Measurements from ENCODE around the gene HAO1.
"Not testable (repeated sequence)": the region's sequence is repeated elsewhere in the genome, so short reads cannot be mapped to it uniquely, and the experiment has no call there.

Gene HAO1

DNA sequence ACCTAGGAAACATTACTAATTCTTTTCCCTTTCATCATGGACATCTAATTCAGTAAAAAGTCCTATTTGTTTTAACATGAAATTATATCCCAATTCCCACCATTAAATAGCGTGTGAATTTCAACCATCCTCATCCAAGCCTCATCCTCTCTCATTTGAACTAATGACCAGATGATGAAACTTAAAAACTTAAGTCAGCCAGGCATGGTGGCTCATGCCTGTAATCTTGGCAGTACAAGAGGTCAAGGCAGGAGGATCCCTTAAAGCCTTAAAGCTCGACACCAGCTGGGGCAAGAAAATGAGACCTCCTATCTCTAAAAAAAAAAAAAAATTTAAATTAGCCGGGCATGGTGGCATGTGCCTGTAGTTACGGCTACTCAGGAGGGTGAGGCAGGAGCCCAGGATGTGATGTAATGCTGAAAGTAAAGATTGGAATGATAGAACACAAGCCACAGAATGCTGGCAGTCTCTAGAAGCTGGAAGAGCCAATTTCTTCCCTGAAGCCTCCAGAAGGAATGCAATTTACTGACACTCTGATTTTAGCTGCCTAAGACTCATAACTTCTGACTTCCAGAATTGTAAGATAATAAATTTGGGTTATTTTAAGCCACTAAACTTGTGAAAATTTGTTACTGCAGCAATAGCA lies 27.1 kb upstream of the HAO1 start:
- Histone ChIP-seq H3K9me3 (ENCODE audit: control insufficient read depth, insufficient read depth, low read length) (no peaks in the 10 kb centered on the region), H3K4me1 (ENCODE audit: control insufficient read depth, insufficient read depth, low read length) (no peaks in the 10 kb centered on the region), H3K27ac (ENCODE audit: low read length) (no peak overlapping the region), H3K4me3 (ENCODE audit: low read length) (no peak overlapping the region), H3K27me3 (ENCODE audit: control insufficient read depth, insufficient read depth, low read length) (no peaks in the 10 kb centered on the region), H3K36me3 (ENCODE audit: control insufficient read depth, insufficient read depth, low read length) (no peaks in the 10 kb centered on the region)
- no CpG with 5 or more reads among the region's 4 CpGs for WGBS (ENCODE audit: insufficient coverage, insufficient read length)
- DNase-seq (ENCODE audit: low read depth, low spot score), result no peak

DNA sequence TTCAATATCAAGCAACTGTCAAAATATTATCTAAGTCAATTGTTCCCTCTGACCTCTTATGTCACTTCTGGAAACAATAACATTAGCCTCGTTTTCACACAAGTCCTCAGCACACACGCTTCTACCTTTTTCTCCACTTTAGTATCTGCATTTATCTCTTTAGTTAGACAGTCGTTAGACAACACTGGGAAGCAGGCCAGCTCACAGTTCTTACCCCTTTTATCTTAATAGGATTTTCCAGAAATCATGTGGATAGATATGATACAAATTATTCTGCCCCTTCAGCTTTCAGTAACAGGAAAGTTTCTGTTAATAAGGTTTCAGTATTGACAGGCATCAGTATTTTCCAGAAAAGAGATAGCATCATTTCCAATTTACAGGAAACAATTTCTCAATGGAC lies 25.9 kb upstream of the HAO1 start:
- H3K4me1 ChIP-seq (ENCODE audit: control insufficient read depth, insufficient read depth, low read length), result no peaks in the 10 kb centered on the region
- no peaks in the 10 kb centered on the region for H3K27me3 ChIP-seq (ENCODE audit: control insufficient read depth, insufficient read depth, low read length)
- DNase-seq (ENCODE audit: low read depth, low spot score), result no peak
- no peaks in the 10 kb centered on the region for H3K9me3 ChIP-seq (ENCODE audit: control insufficient read depth, insufficient read depth, low read length)
- no peaks in the 10 kb centered on the region for H3K36me3 ChIP-seq (ENCODE audit: control insufficient read depth, insufficient read depth, low read length)
- no CpG with 5 or more reads among the region's 3 CpGs for WGBS (ENCODE audit: insufficient coverage, insufficient read length)
- H3K4me3 ChIP-seq (ENCODE audit: low read length), result no peak overlapping the region
- H3K27ac ChIP-seq (ENCODE audit: low read length), result no peak overlapping the region

DNA sequence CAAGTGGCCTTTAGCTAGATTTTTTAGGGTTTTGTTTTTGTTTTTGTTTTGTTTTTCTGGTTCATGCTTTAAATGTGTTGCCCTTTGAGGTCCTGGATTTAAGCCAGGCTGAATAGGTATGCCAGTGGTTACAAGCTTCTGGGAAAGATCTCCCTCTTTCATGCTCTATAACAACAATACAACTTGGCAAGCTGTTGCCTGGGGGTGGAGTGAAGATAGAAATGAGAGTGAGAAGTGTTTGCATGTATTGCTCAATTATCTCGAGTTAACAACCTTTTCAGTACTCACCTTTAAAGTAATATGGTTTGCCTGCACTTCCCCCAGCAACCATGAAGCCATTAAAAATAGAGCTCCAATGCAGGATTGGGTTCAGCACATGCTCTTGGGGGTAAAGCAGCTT lies 19.2 kb upstream of the HAO1 start:
- Histone ChIP-seq H3K4me3 (ENCODE audit: low read length) (no peak overlapping the region), H3K27me3 (ENCODE audit: control insufficient read depth, insufficient read depth, low read length) (no peaks in the 10 kb centered on the region), H3K36me3 (ENCODE audit: control insufficient read depth, insufficient read depth, low read length) (no peaks in the 10 kb centered on the region), H3K4me1 (ENCODE audit: control insufficient read depth, insufficient read depth, low read length) (no peaks in the 10 kb centered on the region), H3K27ac (ENCODE audit: low read length) (no peak overlapping the region), H3K9me3 (ENCODE audit: control insufficient read depth, insufficient read depth, low read length) (peaks cover 3% of the 10 kb centered on the region)
- WGBS (ENCODE audit: insufficient coverage, insufficient read length), result no CpG with 5 or more reads among the region's 1 CpG
- no peak for DNase-seq (ENCODE audit: low read depth, low spot score)

DNA sequence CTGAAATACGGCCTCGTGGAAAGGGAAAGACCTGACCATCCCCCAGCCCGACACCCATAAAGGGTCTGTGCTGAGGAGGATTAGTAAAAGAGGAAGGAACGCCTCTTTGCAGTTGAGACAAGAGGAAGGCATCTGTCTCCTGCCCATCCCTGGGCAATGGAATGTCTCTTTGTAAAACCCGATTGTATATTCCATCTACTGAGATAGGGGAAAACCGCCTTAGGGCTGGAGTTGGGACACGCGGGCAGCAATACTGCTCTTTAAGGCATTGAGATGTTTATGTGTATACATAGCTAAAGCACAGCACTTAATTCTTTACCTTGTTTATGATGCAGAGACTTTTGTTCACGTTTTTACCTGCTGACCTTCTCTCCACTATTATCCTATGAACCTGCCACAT lies 16.3 kb upstream of the HAO1 start:
- not testable (repeated sequence) for H3K9me3 ChIP-seq (ENCODE audit: control insufficient read depth, insufficient read depth, low read length); DNase-seq (ENCODE audit: low read depth, low spot score); H3K27ac ChIP-seq (ENCODE audit: low read length); H3K36me3 ChIP-seq (ENCODE audit: control insufficient read depth, insufficient read depth, low read length); H3K4me1 ChIP-seq (ENCODE audit: control insufficient read depth, insufficient read depth, low read length); H3K27me3 ChIP-seq (ENCODE audit: control insufficient read depth, insufficient read depth, low read length); H3K4me3 ChIP-seq (ENCODE audit: low read length)
- no CpG with 5 or more reads among the region's 9 CpGs for WGBS (ENCODE audit: insufficient coverage, insufficient read length)

DNA sequence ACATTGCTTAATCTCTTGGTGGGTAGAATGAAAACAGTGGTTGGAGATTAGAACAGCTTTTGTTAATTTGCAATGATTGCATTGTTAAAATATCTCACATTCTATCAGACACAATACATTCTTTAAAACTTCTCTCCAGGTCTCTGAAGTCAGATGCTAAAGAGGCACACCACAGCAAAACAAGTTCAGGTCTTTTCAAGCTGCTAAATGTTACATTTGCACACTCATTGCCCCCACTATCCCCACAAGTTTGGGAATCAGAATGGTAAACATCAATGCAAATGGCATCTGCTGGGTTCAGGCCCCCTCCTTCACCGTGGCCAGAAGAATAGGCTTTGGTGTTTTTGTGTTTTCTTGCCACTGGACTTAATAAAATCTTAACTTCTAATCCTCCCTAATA lies 10.1 kb upstream of the HAO1 start:
- Histone ChIP-seq H3K36me3 (ENCODE audit: control insufficient read depth, insufficient read depth, low read length) (no peaks in the 10 kb centered on the region), H3K27me3 (ENCODE audit: control insufficient read depth, insufficient read depth, low read length) (no peaks in the 10 kb centered on the region), H3K9me3 (ENCODE audit: control insufficient read depth, insufficient read depth, low read length) (no peaks in the 10 kb centered on the region; the same call in 1 of the 2 replicates), H3K4me1 (ENCODE audit: control insufficient read depth, insufficient read depth, low read length) (no peaks in the 10 kb centered on the region), H3K4me3 (ENCODE audit: low read length) (no peak overlapping the region), H3K27ac (ENCODE audit: low read length) (no peak overlapping the region)
- WGBS (ENCODE audit: insufficient coverage, insufficient read length), result no CpG with 5 or more reads among the region's 1 CpG
- DNase-seq (ENCODE audit: low read depth, low spot score), result no peak

DNA sequence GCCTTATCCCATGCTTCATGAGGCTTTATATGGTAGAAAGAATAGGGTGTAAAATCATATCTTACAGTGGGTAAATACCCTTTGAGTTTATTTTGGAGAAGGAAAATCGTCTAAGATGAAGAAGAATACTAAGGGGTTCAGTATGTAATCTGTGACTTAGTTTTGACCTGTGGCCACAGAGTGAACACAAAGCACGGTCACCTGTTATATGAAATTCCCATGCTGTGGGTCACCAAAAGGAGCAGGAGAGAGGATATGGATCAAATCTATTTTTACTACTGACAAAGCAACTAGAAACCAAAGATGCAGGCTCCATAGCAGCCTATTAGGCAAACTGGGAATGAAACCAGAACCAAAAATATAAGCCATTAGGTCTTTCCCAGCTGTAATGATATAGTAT lies 3.6 kb upstream of the HAO1 start:
- no peaks in the 10 kb centered on the region for H3K4me1 ChIP-seq (ENCODE audit: control insufficient read depth, insufficient read depth, low read length)
- WGBS (ENCODE audit: insufficient coverage, insufficient read length), result no CpG with 5 or more reads among the region's 2 CpGs
- no peak overlapping the region for H3K27ac ChIP-seq (ENCODE audit: low read length)
- no peaks in the 10 kb centered on the region for H3K27me3 ChIP-seq (ENCODE audit: control insufficient read depth, insufficient read depth, low read length)
- H3K9me3 ChIP-seq (ENCODE audit: control insufficient read depth, insufficient read depth, low read length), result no peaks in the 10 kb centered on the region
- H3K4me3 ChIP-seq (ENCODE audit: low read length), result no peak overlapping the region
- H3K36me3 ChIP-seq (ENCODE audit: control insufficient read depth, insufficient read depth, low read length), result no peaks in the 10 kb centered on the region
- no peak for DNase-seq (ENCODE audit: low read depth, low spot score)

DNA sequence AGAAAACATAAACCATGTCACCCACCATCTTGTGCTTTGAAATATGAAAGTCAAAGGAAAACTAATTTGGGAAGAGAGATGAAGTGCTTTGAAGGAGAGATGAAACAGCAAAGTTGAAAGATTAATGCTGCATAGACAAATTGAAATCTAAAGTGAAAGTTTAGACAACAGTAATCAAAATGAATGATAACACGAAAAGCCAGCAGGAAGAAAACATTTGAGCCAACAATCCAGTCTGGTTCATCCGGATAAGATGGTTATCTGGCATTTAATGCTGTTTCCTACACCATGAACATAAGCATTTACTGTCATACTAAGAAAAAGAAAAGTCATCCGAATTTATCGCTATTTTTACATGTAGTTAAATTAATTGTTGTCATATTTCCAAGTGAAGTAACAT lies 595 bp downstream of the HAO1 start:
- Histone ChIP-seq H3K27me3 (ENCODE audit: control insufficient read depth, insufficient read depth, low read length) (no peaks in the 10 kb centered on the region), H3K4me1 (ENCODE audit: control insufficient read depth, insufficient read depth, low read length) (no peaks in the 10 kb centered on the region), H3K27ac (ENCODE audit: low read length) (no peak overlapping the region), H3K9me3 (ENCODE audit: control insufficient read depth, insufficient read depth, low read length) (no peaks in the 10 kb centered on the region), H3K4me3 (ENCODE audit: low read length) (no peak overlapping the region), H3K36me3 (ENCODE audit: control insufficient read depth, insufficient read depth, low read length) (no peaks in the 10 kb centered on the region)
- no CpG with 5 or more reads among the region's 4 CpGs for WGBS (ENCODE audit: insufficient coverage, insufficient read length)
- no peak for DNase-seq (ENCODE audit: low read depth, low spot score)

DNA sequence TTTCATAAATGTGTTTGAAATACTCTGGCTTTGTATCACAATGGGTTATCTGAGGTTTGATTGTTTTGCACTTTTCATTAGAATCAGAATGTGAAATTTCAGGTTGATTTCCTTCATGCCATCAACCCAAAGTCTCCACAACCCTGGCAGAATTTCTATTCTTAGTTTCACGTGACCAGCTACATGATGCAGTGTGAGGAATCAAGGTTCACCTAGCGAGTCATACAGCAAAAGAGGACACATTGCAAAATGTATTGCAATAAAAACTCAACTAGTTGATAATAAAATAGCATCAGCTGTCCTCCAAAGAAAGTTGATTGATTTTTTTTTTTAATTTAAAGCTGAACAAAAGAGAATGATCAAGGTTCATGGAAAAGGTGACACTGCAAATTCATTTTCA lies 2.2 kb downstream of the HAO1 start:
- no peak for DNase-seq (ENCODE audit: low read depth, low spot score)
- no CpG with 5 or more reads among the region's 2 CpGs for WGBS (ENCODE audit: insufficient coverage, insufficient read length)
- H3K36me3 ChIP-seq (ENCODE audit: control insufficient read depth, insufficient read depth, low read length), result no peaks in the 10 kb centered on the region
- H3K9me3 ChIP-seq (ENCODE audit: control insufficient read depth, insufficient read depth, low read length), result no peaks in the 10 kb centered on the region
- no peaks in the 10 kb centered on the region for H3K4me1 ChIP-seq (ENCODE audit: control insufficient read depth, insufficient read depth, low read length)
- no peak overlapping the region for H3K4me3 ChIP-seq (ENCODE audit: low read length)
- H3K27me3 ChIP-seq (ENCODE audit: control insufficient read depth, insufficient read depth, low read length), result no peaks in the 10 kb centered on the region
- H3K27ac ChIP-seq (ENCODE audit: low read length), result no peak overlapping the region

DNA sequence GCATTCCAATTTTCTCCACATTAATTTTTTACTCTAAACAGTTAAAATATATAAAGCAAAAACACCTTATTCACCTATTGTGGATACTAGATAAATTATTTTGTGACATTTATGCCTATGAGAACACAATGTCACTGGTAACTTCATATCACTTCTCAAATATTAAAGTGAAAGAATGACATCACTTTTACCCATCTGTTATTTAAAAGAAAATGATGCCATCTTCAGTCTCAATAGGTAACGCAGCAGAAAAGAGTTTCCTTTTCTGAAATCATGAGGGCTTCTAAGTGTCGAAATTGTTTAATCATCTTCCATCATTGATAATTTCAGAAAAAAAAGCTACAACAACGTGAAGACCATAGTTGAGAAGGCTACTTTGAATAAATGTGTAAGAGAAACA lies 2.9 kb downstream of the HAO1 start:
- Histone ChIP-seq H3K27ac (ENCODE audit: low read length) (no peak overlapping the region), H3K27me3 (ENCODE audit: control insufficient read depth, insufficient read depth, low read length) (no peaks in the 10 kb centered on the region), H3K9me3 (ENCODE audit: control insufficient read depth, insufficient read depth, low read length) (no peaks in the 10 kb centered on the region), H3K4me3 (ENCODE audit: low read length) (no peak overlapping the region), H3K36me3 (ENCODE audit: control insufficient read depth, insufficient read depth, low read length) (no peaks in the 10 kb centered on the region), H3K4me1 (ENCODE audit: control insufficient read depth, insufficient read depth, low read length) (no peaks in the 10 kb centered on the region)
- no peak for DNase-seq (ENCODE audit: low read depth, low spot score)
- WGBS (ENCODE audit: insufficient coverage, insufficient read length), result no CpG with 5 or more reads among the region's 3 CpGs

DNA sequence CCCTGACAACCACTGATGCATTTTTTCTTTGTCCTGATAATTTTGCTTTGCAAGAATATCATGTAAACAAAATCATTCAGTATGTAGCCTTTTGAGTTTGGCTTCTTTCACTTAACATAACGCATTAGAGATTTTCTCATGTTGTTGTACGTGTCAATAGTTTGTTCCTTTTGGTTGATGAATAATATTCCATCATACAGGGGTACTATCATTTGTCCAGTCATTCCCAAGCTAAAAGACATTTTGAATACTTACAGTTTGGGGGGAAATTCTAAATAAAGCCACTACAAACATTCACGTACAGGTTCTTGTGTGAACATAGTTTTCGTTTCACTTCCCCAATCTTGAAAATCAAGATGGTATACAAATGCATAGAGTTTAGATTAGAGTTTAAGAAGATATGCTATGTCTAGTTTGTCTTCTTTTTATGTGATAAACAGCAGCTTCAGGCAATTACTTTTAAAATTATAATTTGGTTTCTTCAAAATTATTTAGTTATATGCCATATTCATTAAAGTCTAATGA lies 5.2 kb downstream of the HAO1 start:
- DNase-seq (ENCODE audit: low read depth, low spot score), result no peak
- Histone ChIP-seq H3K4me1 (ENCODE audit: control insufficient read depth, insufficient read depth, low read length) (no peaks in the 10 kb centered on the region), H3K36me3 (ENCODE audit: control insufficient read depth, insufficient read depth, low read length) (no peaks in the 10 kb centered on the region), H3K4me3 (ENCODE audit: low read length) (no peak overlapping the region), H3K27ac (ENCODE audit: low read length) (no peak overlapping the region), H3K9me3 (ENCODE audit: control insufficient read depth, insufficient read depth, low read length) (no peaks in the 10 kb centered on the region), H3K27me3 (ENCODE audit: control insufficient read depth, insufficient read depth, low read length) (no peaks in the 10 kb centered on the region)
- no CpG with 5 or more reads among the region's 4 CpGs for WGBS (ENCODE audit: insufficient coverage, insufficient read length)

DNA sequence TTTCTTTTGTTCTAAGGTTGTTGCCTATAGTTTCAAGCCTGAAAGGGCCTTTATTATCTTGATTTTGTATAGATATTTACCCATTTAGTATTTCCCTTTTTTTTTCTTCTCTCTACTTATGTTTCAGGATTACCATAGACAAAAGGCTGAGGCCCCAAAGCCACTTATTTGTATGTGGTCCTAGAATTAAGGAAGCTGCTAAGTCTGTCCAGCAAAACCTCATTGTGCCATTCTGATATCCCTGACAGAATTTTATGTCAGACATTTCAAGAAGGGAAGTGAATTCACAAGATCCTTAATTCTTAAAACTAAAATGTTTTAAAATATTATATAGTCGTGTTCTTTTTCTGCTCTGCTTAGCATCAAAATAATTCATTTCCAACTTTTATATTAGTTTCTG lies 6.9 kb downstream of the HAO1 start:
- no peak overlapping the region for H3K4me3 ChIP-seq (ENCODE audit: low read length)
- H3K27me3 ChIP-seq (ENCODE audit: control insufficient read depth, insufficient read depth, low read length), result no peaks in the 10 kb centered on the region
- H3K4me1 ChIP-seq (ENCODE audit: control insufficient read depth, insufficient read depth, low read length), result no peaks in the 10 kb centered on the region
- H3K9me3 ChIP-seq (ENCODE audit: control insufficient read depth, insufficient read depth, low read length), result no peaks in the 10 kb centered on the region
- H3K27ac ChIP-seq (ENCODE audit: low read length), result no peak overlapping the region
- DNase-seq (ENCODE audit: low read depth, low spot score), result no peak
- no CpG with 5 or more reads among the region's 1 CpG for WGBS (ENCODE audit: insufficient coverage, insufficient read length)
- H3K36me3 ChIP-seq (ENCODE audit: control insufficient read depth, insufficient read depth, low read length), result no peaks in the 10 kb centered on the region
